ENCODE results near the gene TBX15. TPM values are rescaled to one million over a fixed set of nuclear protein-coding genes. Genes with fewer than 3 reads are reported as not detected.

TBX15 gene
- polyA plus RNA-seq, 1 donor (not counting 4 experiments of a cell fraction or from before 2014, with no cell fraction given) = not detected

DNA sequence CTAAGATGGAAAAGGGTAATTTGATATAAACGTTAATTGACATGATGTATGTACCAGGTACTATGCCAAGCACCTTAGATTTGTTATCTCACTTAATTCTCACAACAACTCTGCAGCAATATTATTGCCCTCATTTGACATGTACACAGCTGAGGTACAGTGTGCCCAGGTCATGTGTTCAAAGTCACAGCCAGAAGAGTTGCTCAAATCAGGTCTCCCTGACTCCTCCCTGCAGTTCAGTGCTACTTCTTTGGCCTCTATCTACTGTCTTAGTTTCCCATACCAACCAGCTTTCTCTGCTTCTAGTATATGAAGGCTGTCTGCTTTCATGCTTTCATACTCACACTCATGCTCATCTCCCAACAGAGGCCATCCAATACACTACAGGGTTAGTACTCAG lies 15.1 kb downstream of the TBX15 start:
- Histone ChIP-seq H3K79me2 (ENCODE audit: control insufficient read depth, insufficient read depth, low read length) (no peaks in the 10 kb centered on the region), H3K4me3 (ENCODE audit: control insufficient read depth in 2 of 3, extremely low read depth in 1 of 3, insufficient read depth in 2 of 3, low read depth in 1 of 3, low read length in 3 of 3) (no peak overlapping the region), H3K9me1 (ENCODE audit: control insufficient read depth, extremely low read depth, insufficient read depth, low read length) (no peaks in the 10 kb centered on the region), H3K27ac (ENCODE audit: control insufficient read depth, insufficient read depth, low read length) (no peak overlapping the region), H3K4me2 (ENCODE audit: control insufficient read depth, extremely low read depth, insufficient read depth, low read depth, low read length) (no peak overlapping the region), H3K9ac (ENCODE audit: control insufficient read depth, extremely low read depth, insufficient read depth, low read length) (no peak overlapping the region), H3K36me3 (ENCODE audit: control insufficient read depth in 2 of 2, extremely low read depth in 1 of 2, insufficient read depth in 2 of 2, low read length in 2 of 2) (no peaks in the 10 kb centered on the region), H4K20me1 (ENCODE audit: control insufficient read depth, extremely low read depth, insufficient read depth, low read length) (no peaks in the 10 kb centered on the region), H3K4me1 (ENCODE audit: control insufficient read depth, extremely low read depth, insufficient read depth, low read length) (no peaks in the 10 kb centered on the region), H2AFZ (ENCODE audit: control insufficient read depth, low read length) (no peak overlapping the region), H3K9me3 (ENCODE audit: control insufficient read depth, low read depth, low read length) (no peaks in the 10 kb centered on the region), H3K27me3 (ENCODE audit: control insufficient read depth, extremely low read depth, insufficient read depth, low read length) (peaks cover 27% of the 10 kb centered on the region)
- no peak for TF ChIP-seq EZH2 (IDR thresholded peaks at IDR 0.05; ENCODE audit: low read length)
- TF ChIP-seq, protein P1, sequence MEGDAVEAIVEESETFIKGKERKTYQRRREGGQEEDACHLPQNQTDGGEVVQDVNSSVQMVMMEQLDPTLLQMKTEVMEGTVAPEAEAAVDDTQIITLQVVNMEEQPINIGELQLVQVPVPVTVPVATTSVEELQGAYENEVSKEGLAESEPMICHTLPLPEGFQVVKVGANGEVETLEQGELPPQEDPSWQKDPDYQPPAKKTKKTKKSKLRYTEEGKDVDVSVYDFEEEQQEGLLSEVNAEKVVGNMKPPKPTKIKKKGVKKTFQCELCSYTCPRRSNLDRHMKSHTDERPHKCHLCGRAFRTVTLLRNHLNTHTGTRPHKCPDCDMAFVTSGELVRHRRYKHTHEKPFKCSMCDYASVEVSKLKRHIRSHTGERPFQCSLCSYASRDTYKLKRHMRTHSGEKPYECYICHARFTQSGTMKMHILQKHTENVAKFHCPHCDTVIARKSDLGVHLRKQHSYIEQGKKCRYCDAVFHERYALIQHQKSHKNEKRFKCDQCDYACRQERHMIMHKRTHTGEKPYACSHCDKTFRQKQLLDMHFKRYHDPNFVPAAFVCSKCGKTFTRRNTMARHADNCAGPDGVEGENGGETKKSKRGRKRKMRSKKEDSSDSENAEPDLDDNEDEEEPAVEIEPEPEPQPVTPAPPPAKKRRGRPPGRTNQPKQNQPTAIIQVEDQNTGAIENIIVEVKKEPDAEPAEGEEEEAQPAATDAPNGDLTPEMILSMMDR (optimal IDR thresholded peaks at IDR 0.05 in 1 of 3, IDR thresholded peaks at IDR 0.05 in 1 of 3, conservative IDR thresholded peaks at IDR 0.05 in 1 of 3; ENCODE audit: extremely low read depth in 1 of 3, insufficient read depth in 2 of 3, low read length in 3 of 3) = no peak
- dilution Hi-C loops (cut with MboI; ENCODE audit: extremely low pct_ligation_motif_present, low sequenced_read_pairs) = no loop called here
- DNase-seq (ENCODE audit: low read depth, low spot score) = no peak
- FAIRE-seq = no peak

DNA sequence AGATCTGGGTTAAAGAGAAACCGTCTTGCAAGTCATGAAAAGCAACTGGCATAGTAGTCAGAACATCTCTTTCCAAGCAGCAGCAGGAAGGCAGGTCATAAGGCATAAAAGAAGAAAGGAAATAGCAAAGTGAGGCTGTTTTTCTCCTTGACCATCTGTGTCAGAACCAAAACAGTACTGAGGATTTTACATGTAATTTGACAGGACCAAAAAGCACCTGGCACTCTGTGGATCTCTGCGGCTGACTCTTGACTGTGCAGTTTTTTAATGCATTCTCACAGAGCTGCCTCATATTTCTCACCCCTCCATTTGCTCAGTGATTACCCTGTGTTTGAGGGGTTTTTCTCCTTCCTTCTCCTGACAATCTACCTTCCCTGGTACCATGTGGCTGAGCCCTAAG lies 17.7 kb downstream of the TBX15 start:
- dilution Hi-C loops (cut with MboI; ENCODE audit: extremely low pct_ligation_motif_present, low sequenced_read_pairs) = no loop called here
- no peaks in the 10 kb centered on the region for H3K36me3 ChIP-seq (ENCODE audit: control insufficient read depth in 2 of 2, extremely low read depth in 1 of 2, insufficient read depth in 2 of 2, low read length in 2 of 2)
- no peak overlapping the region for H3K4me3 ChIP-seq (ENCODE audit: control insufficient read depth in 2 of 3, extremely low read depth in 1 of 3, insufficient read depth in 2 of 3, low read depth in 1 of 3, low read length in 3 of 3)
- H3K4me2 ChIP-seq (ENCODE audit: control insufficient read depth, extremely low read depth, insufficient read depth, low read depth, low read length) = no peak overlapping the region
- no peaks in the 10 kb centered on the region for H4K20me1 ChIP-seq (ENCODE audit: control insufficient read depth, extremely low read depth, insufficient read depth, low read length)
- no peak for TF ChIP-seq EZH2 (IDR thresholded peaks at IDR 0.05; ENCODE audit: low read length)
- TF ChIP-seq, protein P1 (optimal IDR thresholded peaks at IDR 0.05 in 1 of 3, IDR thresholded peaks at IDR 0.05 in 1 of 3, conservative IDR thresholded peaks at IDR 0.05 in 1 of 3; ENCODE audit: extremely low read depth in 1 of 3, insufficient read depth in 2 of 3, low read length in 3 of 3) = no peak
- DNase-seq (ENCODE audit: low read depth, low spot score) (no peak), FAIRE-seq (no peak)
- no peak overlapping the region for H3K27ac ChIP-seq (ENCODE audit: control insufficient read depth, insufficient read depth, low read length)
- no peak overlapping the region for H3K9ac ChIP-seq (ENCODE audit: control insufficient read depth, extremely low read depth, insufficient read depth, low read length)
- H3K9me3 ChIP-seq (ENCODE audit: control insufficient read depth, low read depth, low read length) = no peaks in the 10 kb centered on the region
- H3K4me1 ChIP-seq (ENCODE audit: control insufficient read depth, extremely low read depth, insufficient read depth, low read length) = no peaks in the 10 kb centered on the region
- no peaks in the 10 kb centered on the region for H3K9me1 ChIP-seq (ENCODE audit: control insufficient read depth, extremely low read depth, insufficient read depth, low read length)
- peaks cover 13% of the 10 kb centered on the region for H3K27me3 ChIP-seq (ENCODE audit: control insufficient read depth, extremely low read depth, insufficient read depth, low read length)
- no peak overlapping the region for H2AFZ ChIP-seq (ENCODE audit: control insufficient read depth, low read length)
- H3K79me2 ChIP-seq (ENCODE audit: control insufficient read depth, insufficient read depth, low read length) = no peaks in the 10 kb centered on the region
